Prostate gland (tissue), 2 donors: ENCODE measurements around the gene ZRANB2. TPM values are rescaled to one million over a fixed set of nuclear protein-coding genes. Genes with fewer than 3 reads are reported as not detected.
A peak's percentile ranks its signal among the peaks of the same experiment; 100 is the strongest.

Experiments used
- DNase-seq: peaks from one replicate; pipeline ENCODE4 v3.0.0-alpha.2; 2019; ENCODE audit warnings: low spot score
- H3K27ac ChIP-seq, 2 donors: fragments of 200-600 bp; sonication (generic); 2 replicates each; pipeline ENCODE4 v1.5.1; 2017 to 2019
- H3K27me3 ChIP-seq: fragments of 200-600 bp; sonication (generic); replicated peaks from 2 replicates; pipeline ENCODE4 v1.5.1; 2019; ENCODE audit not compliant: insufficient read depth
- H3K36me3 ChIP-seq, 2 donors: fragments of 200-600 bp; sonication (generic); 1 replicate in 1 of 2; 2 replicates in 1 of 2; pipeline versions ENCODE4 v1.5.1 to v1.8.1; 2017 to 2019
- H3K4me1 ChIP-seq: fragments of 200-600 bp; sonication (generic); replicated peaks from 2 replicates; pipeline ENCODE4 v1.5.1; 2019
- H3K4me3 ChIP-seq, 2 donors: fragments of 200-600 bp; sonication (generic); 2 replicates each; pipeline ENCODE4 v1.5.1; 2017 to 2019
- H3K9me3 ChIP-seq: fragments of 200-600 bp; sonication (generic); 2 replicates; pipeline ENCODE4 v1.5.1; 2017
- CTCF ChIP-seq, 4 experiments: fragments of 200-600 bp in 2 of 4; fragments of 450-650 bp in 2 of 4; sonication (generic) in 2 of 4; IDR thresholded peaks; 1 replicate in 3 of 4; 2 replicates in 1 of 4; pipeline ENCODE4 v1.5.1; 2016 to 2019; ENCODE audit warnings: antibody characterized with exemption in 4 of 4, mild to moderate bottlenecking in 2 of 4, moderate library complexity in 2 of 4
- POLR2A ChIP-seq: fragments of 450-650 bp; IDR thresholded peaks from one replicate; pipeline ENCODE4 v1.6.1; 2016; ENCODE audit warnings: antibody characterized with exemption, mild to moderate bottlenecking
- POLR2AphosphoS5 ChIP-seq: sonication (generic); formaldehyde crosslinking; IDR thresholded peaks from one replicate; pipeline ENCODE4 v1.6.1; 2017; ENCODE audit warnings: antibody characterized with exemption
- WGBS: methylation state at CpG from one replicate; pipeline ENCODE4 v1.1.5; 2018; 5-methylcytosine and 5-hydroxymethylcytosine counted together
- intact Hi-C: fragments of 100-400 bp; cut with DNase I; formaldehyde crosslinking; loops from one replicate; pipeline ENCODE4 v1.14.2; 2022
- total RNA-seq, 2 donors: library from RNA; depleted of rRNA; stranded (reverse); fragments of >200 nt; gene quantifications; one replicate each; pipeline ENCODE4 v1.1.0, GENCODE V29; 2016

Gene ZRANB2
- total RNA-seq, 2 donors from 2014 or later, result 39.9 to 72.8 TPM

DNA sequence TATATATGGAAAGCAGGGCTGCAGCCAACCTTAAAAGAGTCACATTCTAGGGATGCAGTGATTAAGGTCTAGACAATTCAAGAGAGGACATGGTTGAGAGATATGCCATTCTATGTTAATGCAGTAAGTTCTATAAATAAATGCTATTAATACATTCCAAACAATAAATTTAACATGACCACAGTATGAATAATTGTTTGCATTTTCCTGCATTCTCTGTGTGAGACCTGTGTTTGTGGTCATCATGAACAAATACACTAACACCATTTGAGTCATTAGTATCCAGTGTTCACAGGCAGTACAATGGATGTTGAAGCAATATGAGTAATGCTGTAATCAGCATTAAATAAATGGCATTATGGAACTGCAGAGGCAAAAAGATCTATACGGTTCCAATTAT is 5.5 kb upstream of the ZRANB2 start:
- WGBS, result 86% methylated on average over 1 of the region's 1 CpG
- TF ChIP-seq POLR2AphosphoS5 (no peak), CTCF (IDR thresholded peaks at IDR 0.05) (no peak), POLR2A (no peak)
- DNase-seq, result no peak
- Histone ChIP-seq H3K9me3 (no peaks in the 10 kb centered on the region), H3K36me3 (no peaks in the 10 kb centered on the region), H3K4me3 (no peak overlapping the region), H3K27me3 (no peaks in the 10 kb centered on the region), H3K4me1 (no peaks in the 10 kb centered on the region), H3K27ac (no peak overlapping the region)
- intact Hi-C loops, result no loop called here

GRCh38 chr1:71083271-71083670 is 2.4 kb upstream of the ZRANB2 start:
- Histone ChIP-seq H3K27ac (no peak overlapping the region), H3K36me3 (no peaks in the 10 kb centered on the region), H3K27me3 (no peaks in the 10 kb centered on the region), H3K4me3 (no peak overlapping the region), H3K4me1 (no peaks in the 10 kb centered on the region), H3K9me3 (no peaks in the 10 kb centered on the region)
- intact Hi-C loops, result no loop called here
- no peak for TF ChIP-seq CTCF (IDR thresholded peaks at IDR 0.05)
- no peak for TF ChIP-seq POLR2AphosphoS5
- TF ChIP-seq POLR2A, result no peak
- DNase-seq, result no peak
- 72% methylated on average over 2 of the region's 2 CpGs for WGBS

DNA sequence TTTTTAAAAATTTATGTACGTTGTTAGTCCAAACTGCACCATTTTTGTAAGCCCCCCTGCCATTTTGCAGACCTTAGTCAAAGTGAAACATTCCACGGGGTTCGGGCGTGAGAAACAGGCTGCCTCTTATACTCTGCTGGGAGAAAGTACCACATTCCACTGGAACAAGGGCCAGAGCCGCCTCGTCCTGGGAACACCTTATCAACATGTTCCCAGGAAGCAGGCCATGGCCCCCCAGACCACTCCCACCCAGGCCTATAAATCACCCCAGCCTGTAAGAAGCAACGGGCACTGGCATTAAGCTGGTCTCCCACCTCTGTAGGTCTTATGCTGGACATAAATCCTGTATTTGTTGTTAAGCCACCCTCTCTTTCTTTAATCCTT is 854 bp upstream of the ZRANB2 start:
- no peaks in the 10 kb centered on the region for H3K9me3 ChIP-seq
- H3K4me1 ChIP-seq, result no peaks in the 10 kb centered on the region
- no peaks in the 10 kb centered on the region for H3K27me3 ChIP-seq
- no peaks in the 10 kb centered on the region for H3K36me3 ChIP-seq
- H3K4me3 ChIP-seq, result peak overlapping the region; percentile 77 to 91
- TF ChIP-seq CTCF (IDR thresholded peaks at IDR 0.05), result no peak
- no peak for TF ChIP-seq POLR2A
- no peak for TF ChIP-seq POLR2AphosphoS5
- WGBS, result 66% methylated on average over 7 of the region's 7 CpGs
- no peak overlapping the region for H3K27ac ChIP-seq
- intact Hi-C loops, result no loop called here
- DNase-seq, result no peak

GRCh38 chr1:71080230-71080738 is 551 bp downstream of the ZRANB2 start:
- TF ChIP-seq POLR2AphosphoS5 (no peak), POLR2A (no peak), CTCF (IDR thresholded peaks at IDR 0.05) (no peak)
- Histone ChIP-seq H3K36me3 (no peaks in the 10 kb centered on the region), H3K4me1 (no peaks in the 10 kb centered on the region), H3K9me3 (no peaks in the 10 kb centered on the region), H3K4me3 (peak overlapping the region; percentile 77 to 91), H3K27me3 (no peaks in the 10 kb centered on the region), H3K27ac (peak overlapping the region; percentile 85 to 90)
- DNase-seq, result no peak
- under 1% methylated on average over 17 of the region's 17 CpGs for whole genome bisulfite sequencing
- intact Hi-C loops, result no loop called here

GRCh38 chr1:71074681-71075080 is 6.2 kb downstream of the ZRANB2 start:
- 90% methylated on average over 1 of the region's 1 CpG for WGBS
- H3K4me1 ChIP-seq, result no peaks in the 10 kb centered on the region
- no peaks in the 10 kb centered on the region for H3K9me3 ChIP-seq
- no peak for DNase-seq
- no peaks in the 10 kb centered on the region for H3K27me3 ChIP-seq
- peaks cover 0 to 10% of the 10 kb centered on the region in 2 donors for H3K36me3 ChIP-seq
- intact Hi-C loops, result no loop called here
- no peak overlapping the region for H3K4me3 ChIP-seq
- TF ChIP-seq POLR2AphosphoS5 (no peak), POLR2A (no peak), CTCF (IDR thresholded peaks at IDR 0.05) (no peak)
- H3K27ac ChIP-seq, result no peak overlapping the region
